OCI-LY7 (cell line): ENCODE measurements around the gene IMMP2L.

Experiments used
- EZH2phosphoT487 ChIP-seq: fragments of 200-600 bp; sonication (generic); IDR thresholded peaks from 2 replicates; pipeline ENCODE4 v1.6.1; 2018; ENCODE audit warnings: low read depth, borderline replicate concordance, mild to moderate bottlenecking, mixed run types, antibody characterized with exemption, low read length, moderate library complexity, mixed read lengths
- TF ChIP-seq, protein P1 (sequence below): fragments of 200-600 bp; sonication (generic); conservative IDR thresholded peaks from 2 replicates; pipeline ENCODE4 v1.5.1; 2014; ENCODE audit warnings: mild to moderate bottlenecking, antibody characterized with exemption, low read length, moderate library complexity, mixed read lengths

DNA sequence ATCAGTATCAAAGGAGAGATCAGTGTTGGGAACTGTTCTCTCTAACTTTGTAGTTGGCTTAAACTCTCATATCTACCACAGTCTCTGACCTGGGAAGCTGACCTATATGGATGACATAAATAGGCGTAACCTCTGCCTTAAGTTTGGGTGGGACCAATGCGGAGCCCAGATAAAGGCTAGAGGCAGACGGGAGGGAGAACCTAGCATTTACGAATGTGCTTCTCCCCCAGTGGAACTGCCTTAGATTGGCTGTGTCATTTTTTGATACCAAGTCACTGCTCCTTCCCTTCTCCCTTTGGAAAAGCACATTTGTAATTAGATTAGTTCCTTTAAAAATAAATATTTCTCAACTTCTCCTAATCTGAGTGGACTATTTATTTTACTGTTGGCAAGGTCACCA, 495.0 kb downstream of the IMMP2L start:
- TF ChIP-seq EZH2phosphoT487 = no peak
- TF ChIP-seq, protein P1, sequence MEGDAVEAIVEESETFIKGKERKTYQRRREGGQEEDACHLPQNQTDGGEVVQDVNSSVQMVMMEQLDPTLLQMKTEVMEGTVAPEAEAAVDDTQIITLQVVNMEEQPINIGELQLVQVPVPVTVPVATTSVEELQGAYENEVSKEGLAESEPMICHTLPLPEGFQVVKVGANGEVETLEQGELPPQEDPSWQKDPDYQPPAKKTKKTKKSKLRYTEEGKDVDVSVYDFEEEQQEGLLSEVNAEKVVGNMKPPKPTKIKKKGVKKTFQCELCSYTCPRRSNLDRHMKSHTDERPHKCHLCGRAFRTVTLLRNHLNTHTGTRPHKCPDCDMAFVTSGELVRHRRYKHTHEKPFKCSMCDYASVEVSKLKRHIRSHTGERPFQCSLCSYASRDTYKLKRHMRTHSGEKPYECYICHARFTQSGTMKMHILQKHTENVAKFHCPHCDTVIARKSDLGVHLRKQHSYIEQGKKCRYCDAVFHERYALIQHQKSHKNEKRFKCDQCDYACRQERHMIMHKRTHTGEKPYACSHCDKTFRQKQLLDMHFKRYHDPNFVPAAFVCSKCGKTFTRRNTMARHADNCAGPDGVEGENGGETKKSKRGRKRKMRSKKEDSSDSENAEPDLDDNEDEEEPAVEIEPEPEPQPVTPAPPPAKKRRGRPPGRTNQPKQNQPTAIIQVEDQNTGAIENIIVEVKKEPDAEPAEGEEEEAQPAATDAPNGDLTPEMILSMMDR = no peak
